ENCODE data around the gene OR10H5. TPM values are rescaled to one million over a fixed set of nuclear protein-coding genes. Genes with fewer than 3 reads are reported as not detected.

The OR10H5 gene
- total RNA-seq, 1 experiment from 2014 or later, result not detected

GRCh38 chr19:15811476-15811875, 24.0 kb downstream of the OR10H5 start:
- ATAC-seq (no peak), DNase-seq (ENCODE audit: low spot score) (no peak)
- POLR2A ChIA-PET, result no interaction called here
- peaks cover 23% of the 10 kb centered on the region for H3K27me3 Mint-ChIP-seq (ENCODE audit: low read depth)
- H3K27ac Mint-ChIP-seq, result no peak overlapping the region
- CTCF ChIA-PET, result interaction anchor here (0.6 to 1.0 kb wide), 5 partner anchors 55 to 437 kb away, joined by 3 to 7 read pairs (median 3); partner anchors contain the start of gene FAM32A
- H3K9me3 Mint-ChIP-seq, result peaks cover 44% of the 10 kb centered on the region
- TF ChIP-seq IRF2 (CRISPR knock-in tag; IDR thresholded peaks at IDR 0.05; ENCODE audit: borderline replicate concordance, low read depth) (no peak), AFF4 (CRISPR knock-in tag; IDR thresholded peaks at IDR 0.05; ENCODE audit: borderline replicate concordance) (no peak), ZBTB43 (CRISPR knock-in tag; IDR thresholded peaks at IDR 0.05) (no peak), NR3C1 (CRISPR knock-in tag; conservative IDR thresholded peaks at IDR 0.05; ENCODE audit: low read depth) (no peak)
- H3K4me1 Mint-ChIP-seq, result no peaks in the 10 kb centered on the region
- peaks cover 34% of the 10 kb centered on the region for H3K36me3 Mint-ChIP-seq
- no peak overlapping the region for H3K4me3 Mint-ChIP-seq

GRCh38 chr19:15812060-15812722, 24.7 kb downstream of the OR10H5 start:
- Mint-ChIP-seq H3K27ac (no peak overlapping the region), H3K27me3 (ENCODE audit: low read depth) (peaks cover 20% of the 10 kb centered on the region), H3K4me3 (no peak overlapping the region), H3K4me1 (no peaks in the 10 kb centered on the region), H3K9me3 (peaks cover 44% of the 10 kb centered on the region), H3K36me3 (peaks cover 30% of the 10 kb centered on the region)
- no peak for TF ChIP-seq SMAD4 (CRISPR knock-in tag; IDR thresholded peaks at IDR 0.05)
- no peak for TF ChIP-seq MAX (CRISPR knock-in tag; IDR thresholded peaks at IDR 0.05)
- no peak for TF ChIP-seq FOXK1 (CRISPR knock-in tag; IDR thresholded peaks at IDR 0.05)
- no peak for TF ChIP-seq SMAD3 (CRISPR knock-in tag; IDR thresholded peaks at IDR 0.05; ENCODE audit: borderline replicate concordance)
- TF ChIP-seq KAT7 (CRISPR knock-in tag; IDR thresholded peaks at IDR 0.05; ENCODE audit: borderline replicate concordance), result no peak
- no peak for TF ChIP-seq AFF4 (CRISPR knock-in tag; IDR thresholded peaks at IDR 0.05; ENCODE audit: borderline replicate concordance)
- no peak for TF ChIP-seq ERG (CRISPR knock-in tag; IDR thresholded peaks at IDR 0.05)
- TF ChIP-seq SP1 (CRISPR knock-in tag; conservative IDR thresholded peaks at IDR 0.05), result no peak
- TF ChIP-seq ZNF532 (CRISPR knock-in tag; IDR thresholded peaks at IDR 0.05; ENCODE audit: borderline replicate concordance), result no peak
- TF ChIP-seq ZNF121 (CRISPR knock-in tag; IDR thresholded peaks at IDR 0.05), result no peak
- POLR2A ChIA-PET, result no interaction called here
- ATAC-seq, result no peak
- CTCF ChIA-PET, result interaction anchor here (0.8 to 1.0 kb wide), 4 partner anchors 54 to 373 kb away, joined by 3 to 7 read pairs (median 3); partner anchors contain the start of gene FAM32A
- no peak for DNase-seq (ENCODE audit: low spot score)
